H9 (cell line): Measurements from ENCODE around the gene RTN1. TPM values are rescaled to one million over a fixed set of nuclear protein-coding genes. Genes with fewer than 3 reads are reported as not detected.

ENCODE experiments used
- DNase-seq: peaks from one replicate; pipeline ENCODE4 v3.0.0-alpha.2; 2017
- H2AFZ ChIP-seq: one replicate; pipeline ENCODE4 v1.6.1; 2013; ENCODE audit warnings: mild to moderate bottlenecking, low read length, control low read depth, moderate library complexity
- H2AK5ac ChIP-seq: 2 replicates; pipeline ENCODE4 v1.6.1; 2013; ENCODE audit warnings: low read length, control low read depth, mixed read lengths; ENCODE audit not compliant: insufficient read length
- H2BK120ac ChIP-seq: one replicate; pipeline ENCODE4 v1.6.1; 2013; ENCODE audit warnings: low read depth, mild to moderate bottlenecking, low read length, control low read depth, inconsistent platforms; ENCODE audit not compliant: poor library complexity, severe bottlenecking
- H2BK12ac ChIP-seq: 2 replicates; pipeline ENCODE4 v1.6.1; 2013; ENCODE audit warnings: low read length, control low read depth, mixed read lengths, low read depth; ENCODE audit not compliant: insufficient read length
- H2BK15ac ChIP-seq: 2 replicates; pipeline ENCODE4 v1.6.1; 2013; ENCODE audit warnings: low read depth, low read length, control low read depth
- H2BK20ac ChIP-seq: one replicate; pipeline ENCODE4 v1.6.1; 2013; ENCODE audit warnings: low read depth, mild to moderate bottlenecking, low read length, control low read depth, inconsistent platforms; ENCODE audit not compliant: poor library complexity, severe bottlenecking
- H2BK5ac ChIP-seq: 2 replicates; pipeline ENCODE4 v1.6.1; 2013; ENCODE audit warnings: low read length, control low read depth, mixed read lengths; ENCODE audit not compliant: insufficient read length
- H3K14ac ChIP-seq: 2 replicates; pipeline ENCODE4 v1.6.1; 2013; ENCODE audit warnings: low read length, control low read depth; ENCODE audit not compliant: insufficient read depth
- H3K18ac ChIP-seq: 2 replicates; pipeline ENCODE4 v1.6.1; 2013; ENCODE audit warnings: low read depth, mild to moderate bottlenecking, mixed read lengths, low read length, control low read depth; ENCODE audit not compliant: insufficient read length
- H3K23ac ChIP-seq: 2 replicates; pipeline ENCODE4 v1.6.1; 2013; ENCODE audit warnings: low read length, control low read depth, mixed read lengths, low read depth; ENCODE audit not compliant: insufficient read length
- H3K23me2 ChIP-seq: 2 replicates; pipeline ENCODE4 v1.6.1; 2013; ENCODE audit warnings: low read depth, mild to moderate bottlenecking, mixed read lengths, low read length, control low read depth; ENCODE audit not compliant: insufficient read length, poor library complexity, severe bottlenecking
- H3K27ac ChIP-seq: 2 replicates; pipeline ENCODE4 v1.5.1; 2013; ENCODE audit warnings: low read length, control low read depth, mixed read lengths, low read depth; ENCODE audit not compliant: insufficient read length
- H3K27me3 ChIP-seq: 2 replicates; pipeline ENCODE4 v1.6.1; 2013; ENCODE audit warnings: low read length, control low read depth, inconsistent platforms; ENCODE audit not compliant: insufficient read depth
- H3K4ac ChIP-seq: 2 replicates; pipeline ENCODE4 v1.6.1; 2013; ENCODE audit warnings: low read depth, mild to moderate bottlenecking, control low read depth, inconsistent platforms, low read length, moderate library complexity
- H3K4me1 ChIP-seq: 2 replicates; pipeline ENCODE4 v1.6.1; 2013; ENCODE audit warnings: low read length, control low read depth, inconsistent platforms; ENCODE audit not compliant: insufficient read depth
- H3K4me2 ChIP-seq: 2 replicates; pipeline ENCODE4 v1.6.1; 2013; ENCODE audit warnings: low read length, control low read depth, mixed read lengths; ENCODE audit not compliant: insufficient read length, insufficient read depth
- H3K56ac ChIP-seq: 2 replicates; pipeline ENCODE4 v1.6.1; 2013; ENCODE audit warnings: low read depth, mild to moderate bottlenecking, mixed read lengths, low read length, control low read depth; ENCODE audit not compliant: insufficient read length
- H3K79me1 ChIP-seq: 2 replicates; pipeline ENCODE4 v1.6.1; 2013; ENCODE audit warnings: low read depth, mild to moderate bottlenecking, moderate library complexity, low read length, control low read depth, inconsistent platforms; ENCODE audit not compliant: insufficient read depth, poor library complexity, severe bottlenecking
- H3K79me2 ChIP-seq: 2 replicates; pipeline ENCODE4 v1.6.1; 2013; ENCODE audit warnings: low read length, control low read depth, inconsistent platforms; ENCODE audit not compliant: insufficient read depth
- H3K9ac ChIP-seq: 2 replicates; pipeline ENCODE4 v1.6.1; 2013; ENCODE audit warnings: low read length, control low read depth, mixed read lengths; ENCODE audit not compliant: insufficient read length; ENCODE audit errors: extremely low read depth
- H3K9me3 ChIP-seq: one replicate; pipeline ENCODE4 v1.6.1; 2013; ENCODE audit warnings: low read depth, low read length, inconsistent platforms; ENCODE audit not compliant: control insufficient read depth
- H3T11ph ChIP-seq: one replicate; pipeline ENCODE4 v1.6.1; 2013; ENCODE audit warnings: mild to moderate bottlenecking, low read length, control low read depth, inconsistent platforms
- H4K20me1 ChIP-seq: one replicate; pipeline ENCODE4 v1.6.1; 2013; ENCODE audit not compliant: control insufficient read depth, insufficient read length, insufficient read depth
- H4K5ac ChIP-seq: 2 replicates; pipeline ENCODE4 v1.6.1; 2013; ENCODE audit warnings: low read depth, mild to moderate bottlenecking, mixed read lengths, low read length, control low read depth; ENCODE audit not compliant: insufficient read length
- H4K8ac ChIP-seq: replicated peaks from 2 replicates; pipeline ENCODE4 v1.6.1; 2013; ENCODE audit warnings: low read length, control low read depth, mixed read lengths, low read depth; ENCODE audit not compliant: insufficient read length
- H4K91ac ChIP-seq: 2 replicates; pipeline ENCODE4 v1.6.1; 2013; ENCODE audit warnings: low read depth, mild to moderate bottlenecking, moderate library complexity, mixed read lengths, low read length, control low read depth; ENCODE audit not compliant: insufficient read length
- H3K27ac Mint-ChIP-seq, 3 experiments: 2 replicates in 2 of 3; 3 replicates in 1 of 3; pipeline ENCODE4 v1.8.0; 2020 to 2021; ENCODE audit warnings: mixed read lengths in 3 of 3, mild to moderate bottlenecking in 1 of 3, moderate library complexity in 1 of 3
- H3K27me3 Mint-ChIP-seq: 2 replicates; pipeline ENCODE4 v1.8.0; 2021; ENCODE audit warnings: low read depth, mild to moderate bottlenecking, moderate library complexity, mixed read lengths
- H3K36me3 Mint-ChIP-seq, 3 experiments: 2 replicates in 2 of 3; 3 replicates in 1 of 3; pipeline ENCODE4 v1.8.0; 2020 to 2021; ENCODE audit warnings: low read depth in 3 of 3, mixed read lengths in 3 of 3; ENCODE audit not compliant: insufficient read depth in 1 of 3
- H3K4me1 Mint-ChIP-seq, 2 experiments: 2 replicates each; pipeline ENCODE4 v1.8.0; 2020; ENCODE audit warnings: mixed read lengths in 2 of 2
- H3K4me3 Mint-ChIP-seq, 2 experiments: 2 replicates in 1 of 2; 3 replicates in 1 of 2; pipeline ENCODE4 v1.8.0; 2020 to 2021; ENCODE audit warnings: mild to moderate bottlenecking in 2 of 2, mixed read lengths in 2 of 2, moderate library complexity in 1 of 2
- H3K9me3 Mint-ChIP-seq, 2 experiments: 2 replicates in 1 of 2; 3 replicates in 1 of 2; pipeline ENCODE4 v1.8.0; 2020; ENCODE audit warnings: mild to moderate bottlenecking in 2 of 2, mixed read lengths in 2 of 2, moderate library complexity in 1 of 2
- WGBS: extraction: QIAGEN DNeasy Blood & Tissue Kit; methylation state at CpG from one replicate; pipeline ENCODE4 v1.1.7; 2013; ENCODE audit warnings: missing lambda C conversion rate, low lambda C conversion rate, mixed read lengths; ENCODE audit not compliant: insufficient read length; ENCODE audit errors: extremely low coverage; 5-methylcytosine and 5-hydroxymethylcytosine counted together
- total RNA-seq: library from RNA; stranded (reverse); gene quantifications from 2 replicates; pipeline ENCODE4 v1.2.1, GENCODE V29; 2021
- TF ChIP-seq, protein P1 (sequence below): fragments of 200-600 bp; sonication (generic); conservative IDR thresholded peaks from 3 replicates; pipeline ENCODE4 v1.8.0; 2021; ENCODE audit warnings: antibody characterized with exemption, mild to moderate bottlenecking

Gene RTN1
- total RNA-seq, 1 experiment from 2014 or later = 1.8 TPM

- H3K4me1 Mint-ChIP-seq = peaks cover 0 to 7% of the 10 kb centered on the region in 2 experiments
- no peak overlapping the region for H2BK20ac ChIP-seq
- H4K5ac ChIP-seq = no peak overlapping the region
- no peak overlapping the region for H2BK5ac ChIP-seq
- no peak overlapping the region for H3K4ac ChIP-seq
- H2AFZ ChIP-seq = no peak overlapping the region
- H3K23ac ChIP-seq = no peak overlapping the region
- H4K20me1 ChIP-seq = no peaks in the 10 kb centered on the region
- no peaks in the 10 kb centered on the region for H3K23me2 ChIP-seq
- no peak overlapping the region for H3K27ac Mint-ChIP-seq
- no peaks in the 10 kb centered on the region; the same call in none of the 2 replicates for H3K27me3 Mint-ChIP-seq
- H3K4me1 ChIP-seq = no peaks in the 10 kb centered on the region
- H3K79me1 ChIP-seq = no peaks in the 10 kb centered on the region
- no peak overlapping the region for H4K8ac ChIP-seq
- TF ChIP-seq, protein P1, sequence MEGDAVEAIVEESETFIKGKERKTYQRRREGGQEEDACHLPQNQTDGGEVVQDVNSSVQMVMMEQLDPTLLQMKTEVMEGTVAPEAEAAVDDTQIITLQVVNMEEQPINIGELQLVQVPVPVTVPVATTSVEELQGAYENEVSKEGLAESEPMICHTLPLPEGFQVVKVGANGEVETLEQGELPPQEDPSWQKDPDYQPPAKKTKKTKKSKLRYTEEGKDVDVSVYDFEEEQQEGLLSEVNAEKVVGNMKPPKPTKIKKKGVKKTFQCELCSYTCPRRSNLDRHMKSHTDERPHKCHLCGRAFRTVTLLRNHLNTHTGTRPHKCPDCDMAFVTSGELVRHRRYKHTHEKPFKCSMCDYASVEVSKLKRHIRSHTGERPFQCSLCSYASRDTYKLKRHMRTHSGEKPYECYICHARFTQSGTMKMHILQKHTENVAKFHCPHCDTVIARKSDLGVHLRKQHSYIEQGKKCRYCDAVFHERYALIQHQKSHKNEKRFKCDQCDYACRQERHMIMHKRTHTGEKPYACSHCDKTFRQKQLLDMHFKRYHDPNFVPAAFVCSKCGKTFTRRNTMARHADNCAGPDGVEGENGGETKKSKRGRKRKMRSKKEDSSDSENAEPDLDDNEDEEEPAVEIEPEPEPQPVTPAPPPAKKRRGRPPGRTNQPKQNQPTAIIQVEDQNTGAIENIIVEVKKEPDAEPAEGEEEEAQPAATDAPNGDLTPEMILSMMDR = no peak
- WGBS = no CpG with 5 or more reads among the region's 2 CpGs
- H4K91ac ChIP-seq = no peak overlapping the region
- H3K4me2 ChIP-seq = no peak overlapping the region
- no peak overlapping the region for H2BK12ac ChIP-seq
- H3K4me3 Mint-ChIP-seq = no peak overlapping the region
- DNase-seq = no peak
- H3K9me3 Mint-ChIP-seq = no peaks in the 10 kb centered on the region
- no peak overlapping the region for H3K56ac ChIP-seq
- H3K36me3 Mint-ChIP-seq = no peaks in the 10 kb centered on the region
- H3K9me3 ChIP-seq = no peaks in the 10 kb centered on the region
- H2BK15ac ChIP-seq = no peak overlapping the region
- no peak overlapping the region for H3K9ac ChIP-seq
- H2BK120ac ChIP-seq = no peak overlapping the region
- no peak overlapping the region for H3T11ph ChIP-seq
- H3K79me2 ChIP-seq = no peaks in the 10 kb centered on the region
- H2AK5ac ChIP-seq = no peak overlapping the region
- no peak overlapping the region for H3K14ac ChIP-seq
- H3K27ac ChIP-seq = no peak overlapping the region
- H3K27me3 ChIP-seq = no peaks in the 10 kb centered on the region
- H3K18ac ChIP-seq = no peak overlapping the region
Observed at GRCh38 chr14:59788176-59788575, 82.4 kb downstream of the RTN1 start.
